GM21576 (cell line): Measurements from ENCODE around the gene CALHM1.
"Not testable (repeated sequence)": the region's sequence is repeated elsewhere in the genome, so short reads cannot be mapped to it uniquely, and the experiment has no call there.

Experiments used
- ATAC-seq: cut with Tn5 transposase; IDR thresholded peaks from one replicate; pipeline ENCODE4 v1.9.1; 2021; ENCODE audit warnings: mild to moderate bottlenecking, moderate library complexity; ENCODE audit not compliant: unreplicated experiment

The CALHM1 gene

DNA sequence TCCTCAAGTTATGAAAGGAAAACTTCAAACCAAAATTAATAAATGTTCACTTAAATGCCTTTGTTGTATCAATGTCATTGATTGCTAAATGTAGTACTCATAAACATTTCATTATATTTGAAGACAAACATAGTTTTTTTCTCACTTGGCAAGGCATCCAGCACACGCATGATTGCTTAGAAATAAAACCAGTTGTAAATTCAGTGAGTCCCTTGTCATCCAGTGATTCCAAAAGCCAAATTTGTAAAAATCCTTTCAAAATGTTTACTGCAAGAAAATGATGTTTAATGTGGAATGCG is 28.7 kb upstream of the CALHM1 start:
- ATAC-seq, result no peak

DNA sequence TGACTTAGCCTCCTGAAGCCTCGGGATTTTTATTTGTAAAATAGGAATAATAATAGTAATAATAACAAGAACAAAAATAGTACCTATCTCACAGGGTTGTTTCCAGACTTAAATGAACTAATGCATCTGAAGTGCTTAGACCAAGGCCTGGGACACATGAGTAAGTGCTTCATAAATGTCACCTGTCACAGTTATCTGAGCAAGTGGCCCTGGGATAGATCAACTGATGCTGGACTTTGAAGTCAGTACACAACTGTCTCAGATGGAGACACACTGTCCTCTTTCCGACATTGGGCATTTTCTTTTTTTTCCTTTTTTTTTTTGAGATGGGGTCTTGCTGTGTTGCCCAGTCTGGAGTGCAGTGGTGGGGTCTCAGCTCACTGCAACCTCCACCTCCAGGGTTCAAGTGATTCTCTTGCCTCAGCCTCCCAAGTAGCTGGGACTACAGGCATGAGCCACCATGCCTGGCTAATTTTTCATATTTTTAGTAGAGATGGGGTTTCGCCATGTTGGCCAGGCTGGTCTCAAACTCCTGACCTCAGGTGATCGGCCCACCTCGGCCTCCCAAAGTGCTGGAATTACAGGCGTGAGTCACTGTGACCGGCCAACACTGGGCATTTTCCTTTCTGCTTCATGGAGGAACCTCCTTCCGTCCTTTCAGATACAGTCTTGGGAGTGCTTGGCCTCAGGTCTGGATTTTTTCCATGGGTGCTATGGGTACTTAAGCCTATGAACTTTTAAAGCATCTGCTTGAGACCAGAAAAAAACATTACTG is 28.1 kb upstream of the CALHM1 start:
- ATAC-seq, result not testable (repeated sequence)

DNA sequence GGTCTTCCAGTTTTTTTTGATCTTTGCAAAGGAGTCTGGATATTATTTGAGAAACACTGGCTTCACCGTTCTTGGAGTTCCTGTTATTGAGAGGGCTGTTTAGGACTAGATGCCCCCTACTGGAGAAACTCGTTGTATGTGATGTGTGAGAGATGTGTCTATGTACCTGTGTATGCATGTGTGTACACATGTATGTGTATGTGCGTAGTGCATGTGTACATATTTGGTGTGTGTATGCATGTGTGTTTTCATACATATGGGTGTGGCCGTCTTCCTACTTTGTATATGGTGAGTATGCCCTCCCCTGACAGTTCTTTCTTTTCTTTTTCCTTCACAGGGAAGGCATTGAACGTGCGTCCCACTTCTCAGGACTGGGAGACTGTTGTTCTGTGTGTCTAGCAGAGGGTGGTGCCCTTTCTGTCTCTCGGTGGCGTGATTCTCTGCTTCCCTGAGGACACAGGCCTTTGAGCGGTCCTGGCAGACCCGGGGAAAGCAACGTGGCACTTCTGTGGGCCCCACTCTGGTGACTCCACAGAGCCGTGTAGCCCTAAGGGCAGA is 23.4 kb upstream of the CALHM1 start:
- ATAC-seq, result no peak

DNA sequence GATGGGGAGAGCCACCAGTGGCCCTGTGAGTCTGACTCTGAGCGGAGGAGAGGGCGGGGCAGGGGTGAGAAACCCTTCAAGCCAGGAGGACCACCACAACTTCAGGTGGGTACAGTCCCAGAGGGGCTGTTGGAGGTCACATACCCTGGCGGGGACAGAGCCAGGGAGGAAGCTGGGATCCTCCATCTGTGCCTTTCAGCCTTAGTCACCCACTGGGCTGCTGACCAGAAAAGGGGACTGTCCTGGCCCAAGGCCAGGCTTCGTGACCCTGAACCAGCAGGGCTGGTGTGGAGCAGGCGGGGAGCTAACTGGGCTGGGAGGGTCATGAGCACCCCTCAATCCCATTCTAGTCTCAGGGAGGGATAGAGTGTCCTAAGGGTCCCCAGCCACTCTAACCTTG is 21.8 kb upstream of the CALHM1 start:
- no peak for ATAC-seq

DNA sequence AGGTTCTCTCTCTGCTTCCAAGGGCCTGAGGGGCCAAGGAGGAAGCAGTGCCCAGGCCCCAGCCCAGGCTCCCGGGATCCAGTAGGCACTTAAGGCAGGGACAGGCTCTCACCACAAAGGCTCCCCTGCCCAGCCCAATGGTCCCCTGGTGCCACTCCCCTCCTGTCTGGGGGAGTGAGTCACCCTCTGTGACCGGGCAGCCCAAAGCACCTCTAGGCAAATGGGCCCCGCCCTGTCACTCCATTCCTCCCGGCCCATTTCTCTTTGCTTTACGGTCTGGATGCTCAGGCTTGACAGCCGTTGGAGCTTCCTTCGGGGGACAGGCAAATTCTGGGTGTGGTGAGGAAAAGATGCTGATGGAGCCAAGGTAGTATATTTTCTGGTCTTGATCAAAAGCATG is 20.4 kb upstream of the CALHM1 start, which contains the start of gene CALHM3:
Gene CALHM3, minus strand, starts transcription at position 106 of the 400 bp plus-strand sequence. CDS start 208 bp downstream, outside the sequence.
- ATAC-seq, result no peak

DNA sequence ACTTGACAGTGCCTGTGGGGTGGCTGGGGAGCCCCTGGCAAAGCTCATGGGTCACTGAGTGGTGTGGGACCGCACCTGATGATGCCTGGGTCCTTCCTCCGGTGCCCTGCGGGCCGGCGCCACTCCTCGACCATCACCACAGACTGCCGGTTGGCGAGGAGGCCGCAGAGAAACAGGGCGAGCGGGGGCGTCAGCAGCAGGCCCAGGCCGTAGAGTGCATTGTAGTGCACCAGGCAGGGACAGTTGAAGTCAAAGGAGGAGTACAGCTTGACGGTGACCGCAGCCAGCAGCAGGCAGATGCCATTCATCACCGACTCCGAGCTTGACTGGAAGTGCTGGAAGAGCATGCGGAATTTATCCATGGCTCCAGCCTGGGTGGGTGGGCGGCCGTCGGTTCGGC is 20.0 kb upstream of the CALHM1 start:
- ATAC-seq, result no peak

DNA sequence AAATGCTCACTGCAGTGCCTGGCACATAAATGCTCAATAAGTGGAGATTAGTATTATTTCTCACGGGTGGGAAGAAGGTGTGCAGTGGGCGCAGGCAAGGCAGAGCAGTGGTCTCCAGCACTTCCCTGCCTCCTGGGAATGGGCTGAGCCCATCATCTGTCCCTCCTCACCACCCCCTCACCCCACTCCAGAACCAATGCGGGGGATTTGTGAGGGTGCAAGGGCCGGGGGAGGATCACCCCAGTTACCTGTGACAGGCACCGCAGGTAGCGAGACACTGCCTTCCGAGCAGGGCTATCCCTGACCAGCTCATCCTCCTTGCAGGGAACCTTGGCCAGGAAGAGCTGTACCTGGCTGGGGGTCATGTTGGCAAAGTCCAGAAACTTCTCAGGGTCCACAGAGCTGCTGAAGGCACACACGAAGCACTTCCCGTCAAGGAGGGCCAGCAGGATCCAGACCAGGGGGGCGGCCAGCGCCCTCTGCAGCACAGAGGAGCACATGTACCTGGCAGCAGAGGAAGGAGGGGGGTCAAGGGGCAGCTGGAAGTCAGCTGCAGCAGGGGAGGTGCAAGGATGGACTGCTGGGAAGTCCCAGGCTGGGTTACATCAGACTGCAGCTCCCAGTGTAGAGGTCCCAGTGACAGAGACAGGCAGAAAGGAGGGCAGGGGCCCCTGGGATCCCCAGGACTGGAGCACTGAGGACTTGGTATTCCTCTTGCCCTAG is 17.5 kb upstream of the CALHM1 start:
- no peak for ATAC-seq

DNA sequence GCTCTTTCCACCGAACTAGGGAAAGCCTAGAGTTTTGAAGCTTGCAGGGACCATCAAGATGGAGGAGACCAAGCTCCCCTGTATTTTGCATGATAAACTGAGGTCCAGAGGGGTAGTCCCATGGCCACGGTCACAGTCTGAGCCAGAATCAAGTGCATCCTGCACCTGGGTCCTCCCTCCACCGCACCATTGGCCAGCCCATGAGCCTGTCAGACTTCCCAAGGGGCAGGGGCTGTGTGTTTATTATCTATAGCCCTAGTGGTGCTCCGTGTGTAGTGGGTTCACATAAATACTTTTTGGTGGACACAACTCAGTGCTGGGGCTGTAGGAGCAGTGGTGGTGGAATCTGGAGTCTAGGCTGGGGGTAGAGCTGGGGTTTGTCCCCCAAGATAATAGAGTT is 16.7 kb upstream of the CALHM1 start:
- ATAC-seq, result no peak

GRCh38 chr10:103474077-103474476 is 15.4 kb upstream of the CALHM1 start:
- ATAC-seq, result no peak

GRCh38 chr10:103473261-103473671 is 14.6 kb upstream of the CALHM1 start:
- no peak for ATAC-seq

- ATAC-seq, result peak; percentile 27
Measured at GRCh38 chr10:103472005-103472404, 13.3 kb upstream of the CALHM1 start.

DNA sequence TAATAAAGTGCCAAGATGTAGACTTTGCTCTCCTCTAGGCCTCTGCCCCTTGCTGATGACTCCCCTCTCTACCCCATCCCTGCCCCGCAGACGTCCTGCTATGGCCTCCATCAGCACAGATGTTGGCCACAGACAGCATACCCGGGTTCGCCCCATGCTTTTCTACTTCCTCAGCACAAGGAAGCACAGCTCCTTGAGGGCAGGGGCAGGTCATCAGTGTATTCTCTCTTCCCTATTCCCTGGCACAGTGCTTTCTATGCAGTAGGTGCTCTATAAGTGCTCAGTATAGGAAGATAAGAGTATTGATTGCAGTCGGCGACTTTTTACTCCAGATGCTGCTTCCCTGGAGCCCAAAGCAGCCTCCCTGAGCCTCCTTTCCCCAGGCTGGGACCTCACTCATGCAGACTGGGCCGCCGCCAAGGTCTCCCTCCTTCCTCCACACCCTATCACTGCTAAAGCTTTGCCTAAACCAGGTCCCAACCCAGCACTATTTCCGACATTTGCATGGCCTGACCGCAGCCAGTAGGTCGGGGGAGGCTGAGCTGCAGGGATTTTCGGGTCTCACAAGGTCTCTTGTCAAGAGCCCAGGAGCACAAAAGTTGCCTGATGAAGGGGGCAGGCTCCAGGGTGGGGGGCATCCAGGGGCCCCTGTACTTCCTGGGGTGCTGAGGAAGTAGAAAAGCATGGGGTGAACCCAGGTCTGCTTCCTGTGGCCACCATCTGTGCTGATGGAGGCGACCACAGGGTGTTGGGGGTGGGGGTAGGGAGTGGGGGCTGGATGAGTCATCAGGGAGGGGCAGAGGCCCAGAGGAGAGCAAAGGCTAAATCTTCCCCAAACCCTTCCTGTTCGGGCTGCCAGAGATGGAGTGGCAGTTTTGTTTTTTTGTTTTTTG is 12.3 kb upstream of the CALHM1 start:
- peak; percentile 65 for ATAC-seq

DNA sequence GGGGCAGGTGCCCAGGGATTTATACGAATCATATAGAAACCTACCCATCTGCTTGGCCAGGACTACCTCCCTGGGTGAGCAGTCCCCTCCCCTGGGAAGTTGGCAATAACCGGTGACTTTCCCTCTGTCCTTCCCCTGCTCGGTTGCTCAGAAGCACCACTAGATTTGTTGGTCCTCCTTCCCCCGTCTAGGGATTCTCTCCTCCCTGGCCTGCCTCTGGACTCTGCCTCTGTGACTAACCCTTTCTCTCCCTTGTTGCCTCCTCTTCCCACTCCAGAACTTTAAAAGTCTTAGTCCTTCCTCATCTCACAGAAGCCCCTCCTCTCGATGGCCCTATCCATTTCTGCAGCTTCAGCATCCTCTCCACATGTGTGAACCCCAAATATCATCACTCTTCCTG is 10.5 kb upstream of the CALHM1 start:
- ATAC-seq, result no peak

GRCh38 chr10:103467406-103467805 is 8.7 kb upstream of the CALHM1 start:
- ATAC-seq, result no peak

DNA sequence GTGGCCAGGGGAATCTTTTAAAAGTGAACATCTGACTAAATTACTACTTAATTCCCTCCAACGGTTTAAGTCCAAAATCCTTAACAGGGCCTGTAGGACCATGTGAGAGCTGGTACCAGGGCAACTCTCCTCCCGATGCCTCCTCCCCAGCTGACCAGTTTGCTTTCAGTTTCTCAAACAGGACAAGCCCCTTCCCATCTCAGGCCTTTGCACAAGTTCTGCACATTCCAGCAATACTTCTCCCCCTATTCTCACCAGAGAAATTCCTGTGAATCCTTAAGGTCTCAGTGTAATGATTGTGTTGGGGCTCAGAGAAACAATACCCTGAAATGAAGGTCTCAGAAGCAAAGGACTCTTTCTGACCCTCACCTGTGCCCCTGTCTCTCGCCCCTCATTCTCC is 8.0 kb upstream of the CALHM1 start:
- no peak for ATAC-seq

- ATAC-seq, result no peak
Measured at GRCh38 chr10:103465411-103466179, 6.9 kb upstream of the CALHM1 start.

DNA sequence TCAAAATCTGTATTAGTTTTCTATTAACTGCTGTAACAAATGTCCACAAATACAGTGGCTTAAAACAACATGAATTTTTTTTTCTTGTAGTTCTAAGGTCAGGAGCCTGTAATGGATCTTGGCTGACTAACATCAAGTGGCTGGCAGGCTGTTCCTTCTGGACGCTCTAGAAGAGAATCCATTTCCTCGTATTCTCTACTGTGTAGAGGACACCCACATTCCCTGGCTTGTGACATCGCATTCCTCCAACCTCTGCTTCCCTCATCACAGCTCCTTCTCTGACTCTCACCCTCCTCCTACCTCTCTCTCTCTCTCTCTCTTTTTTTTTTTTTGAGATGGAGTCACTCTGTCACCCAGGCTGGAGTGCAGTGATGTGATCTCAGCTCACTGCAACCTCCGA is 4.8 kb upstream of the CALHM1 start:
- no peak for ATAC-seq

- ATAC-seq, result no peak
Measured at GRCh38 chr10:103459615-103460014, 915 bp upstream of the CALHM1 start.

GRCh38 chr10:103457896-103458583 is 660 bp downstream of the CALHM1 start:
- ATAC-seq, result no peak

DNA sequence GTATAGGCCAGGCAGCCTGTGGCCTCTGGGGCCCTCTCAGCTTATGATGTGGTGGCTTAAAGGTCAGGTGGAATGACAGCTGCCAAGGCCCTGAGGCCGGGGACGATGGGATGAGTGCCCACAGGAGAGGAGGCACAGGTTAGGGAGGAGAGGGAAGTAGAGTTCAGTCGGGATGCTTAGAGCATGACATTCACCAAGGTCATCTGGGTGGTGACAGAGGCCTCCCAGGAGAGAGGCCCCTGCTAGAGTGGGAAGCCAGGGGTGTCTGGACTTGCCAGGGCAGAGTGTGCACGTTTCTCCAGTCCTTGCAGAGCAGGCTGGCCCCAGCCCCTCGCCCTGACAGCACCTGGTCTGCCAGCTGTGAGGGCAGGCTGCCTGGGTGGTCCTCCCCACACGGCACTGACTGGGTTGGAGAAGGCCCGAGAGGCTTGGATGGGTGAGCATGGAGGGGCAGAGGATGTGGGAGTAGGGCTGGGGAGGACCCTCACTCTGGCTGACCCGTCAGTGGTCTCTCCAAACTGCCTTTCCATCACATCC is 1.5 kb downstream of the CALHM1 start:
- ATAC-seq, result no peak
